NCI-H2029 treated with DMSO at 0.1 percent for 48 hours (cell line): ENCODE data around the gene PLEKHG3.

Experiments used
- DNase-seq: peaks from one replicate; lab custom pipeline; 2025; lab: John Stamatoyannopoulos, UW

The PLEKHG3 gene

GRCh38 chr14:64764641-64765520, 60.7 kb downstream of the PLEKHG3 start:
- DNase-seq: no peak

- DNase-seq: no peak
These were observed 61.6 kb downstream of the PLEKHG3 start for GRCh38 chr14:64765740-64766302.

- DNase-seq: no peak
These were observed 62.4 kb downstream of the PLEKHG3 start for GRCh38 chr14:64766430-64767151.

- no peak for DNase-seq
These were observed 63.2 kb downstream of the PLEKHG3 start for GRCh38 chr14:64767215-64767964.

- DNase-seq: no peak
These were observed 64.3 kb downstream of the PLEKHG3 start for GRCh38 chr14:64768401-64769095.

- DNase-seq: no peak
These were observed 65.1 kb downstream of the PLEKHG3 start for GRCh38 chr14:64769096-64770020.

GRCh38 chr14:64770751-64771150, 66.5 kb downstream of the PLEKHG3 start:
- no peak for DNase-seq

- no peak for DNase-seq
These were observed 66.9 kb downstream of the PLEKHG3 start for GRCh38 chr14:64771161-64771560.

GRCh38 chr14:64772397-64772950, 68.2 kb downstream of the PLEKHG3 start:
- no peak for DNase-seq

GRCh38 chr14:64773046-64773445, 68.8 kb downstream of the PLEKHG3 start:
- DNase-seq: no peak

GRCh38 chr14:64773577-64773976, 69.4 kb downstream of the PLEKHG3 start:
- DNase-seq: no peak

GRCh38 chr14:64774272-64774671, 70.0 kb downstream of the PLEKHG3 start:
- DNase-seq: no peak

- DNase-seq: no peak
These were observed 71.0 kb downstream of the PLEKHG3 start for GRCh38 chr14:64775081-64775777.

- DNase-seq: no peak
These were observed 73.2 kb downstream of the PLEKHG3 start for GRCh38 chr14:64777461-64777860.

- DNase-seq: no peak
These were observed 74.0 kb downstream of the PLEKHG3 start for GRCh38 chr14:64778104-64778754.

- DNase-seq: no peak
These were observed 75.2 kb downstream of the PLEKHG3 start for GRCh38 chr14:64779472-64779871.

- no peak for DNase-seq
These were observed 78.0 kb downstream of the PLEKHG3 start for GRCh38 chr14:64782196-64782595.

GRCh38 chr14:64784006-64784405, 79.8 kb downstream of the PLEKHG3 start:
- DNase-seq: no peak
